Effector CD4-positive, alpha-beta T cell (primary cell): ENCODE results near the gene DDR1.

Experiments
- DNase-seq: peaks from one replicate; pipeline ENCODE4 v3.0.0-alpha.2; 2020

Gene DDR1

DNA sequence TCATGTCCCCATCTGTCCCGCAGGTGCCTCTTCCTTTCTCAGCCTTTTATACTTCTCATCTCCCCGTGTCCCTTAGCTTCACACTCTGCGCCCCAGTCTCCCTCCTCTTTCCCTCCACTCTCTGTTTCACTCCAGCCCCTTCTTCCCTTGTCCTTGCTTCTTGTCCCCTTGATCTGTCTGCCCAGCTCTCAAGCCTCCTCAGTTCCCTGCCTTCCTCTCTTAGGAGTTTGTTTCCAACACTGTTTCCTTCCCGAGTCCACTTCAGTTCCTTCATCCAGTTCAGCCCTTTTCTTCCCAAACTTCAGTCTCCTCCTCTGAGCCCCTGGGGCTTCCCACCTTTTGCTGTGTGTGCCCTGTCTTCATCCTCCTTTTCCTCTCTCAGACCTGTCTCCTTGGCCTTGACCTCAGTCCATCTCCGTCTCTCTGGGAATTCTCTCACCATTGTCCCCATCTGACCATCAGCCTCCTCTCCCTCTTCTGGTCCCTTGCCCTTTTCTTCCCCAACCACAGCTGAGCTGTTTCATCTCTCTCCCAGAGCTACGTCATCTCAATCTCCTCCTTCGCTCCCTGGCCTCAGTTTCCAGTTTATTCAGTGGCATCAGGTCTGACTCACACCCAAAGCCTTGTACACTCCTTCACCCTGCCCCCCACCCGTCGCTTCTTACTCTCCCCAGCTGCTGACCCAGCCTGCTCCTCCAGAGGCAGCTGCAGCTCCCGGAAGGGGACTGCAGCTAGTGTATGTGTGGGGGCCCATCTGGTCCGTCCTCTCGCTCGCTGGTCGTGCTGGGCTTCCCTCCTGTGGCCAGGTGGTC lies 2.7 kb upstream of the DDR1 start:
- no peak for DNase-seq

DNA sequence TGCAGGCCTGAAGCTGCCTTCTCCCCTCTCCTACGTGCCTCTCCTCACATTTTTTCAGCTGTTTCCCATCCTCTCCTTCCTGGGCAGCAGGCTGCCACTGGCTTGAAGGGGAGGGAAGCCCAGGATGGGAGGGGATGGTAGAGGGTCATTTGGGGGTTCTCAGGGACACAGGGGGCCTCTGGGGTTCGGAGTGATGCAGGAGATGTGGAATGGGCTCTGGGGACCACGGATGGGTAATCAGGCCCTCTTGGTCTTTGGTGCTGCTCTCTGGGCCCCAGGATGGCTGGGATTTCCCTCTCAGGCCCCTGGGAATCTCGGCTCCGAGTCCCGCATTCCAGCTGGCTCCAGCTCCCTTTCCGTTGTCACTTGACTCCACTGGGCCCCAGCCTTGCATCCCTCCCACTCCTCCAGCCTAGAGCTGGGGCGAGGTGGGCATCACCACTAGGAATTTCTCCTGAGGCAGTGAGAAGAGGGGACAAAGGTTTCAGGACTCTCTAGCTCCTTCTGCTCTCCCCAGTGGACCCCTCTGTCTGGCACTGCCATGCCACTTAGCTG lies 2.0 kb upstream of the DDR1 start:
- DNase-seq = no peak

DNA sequence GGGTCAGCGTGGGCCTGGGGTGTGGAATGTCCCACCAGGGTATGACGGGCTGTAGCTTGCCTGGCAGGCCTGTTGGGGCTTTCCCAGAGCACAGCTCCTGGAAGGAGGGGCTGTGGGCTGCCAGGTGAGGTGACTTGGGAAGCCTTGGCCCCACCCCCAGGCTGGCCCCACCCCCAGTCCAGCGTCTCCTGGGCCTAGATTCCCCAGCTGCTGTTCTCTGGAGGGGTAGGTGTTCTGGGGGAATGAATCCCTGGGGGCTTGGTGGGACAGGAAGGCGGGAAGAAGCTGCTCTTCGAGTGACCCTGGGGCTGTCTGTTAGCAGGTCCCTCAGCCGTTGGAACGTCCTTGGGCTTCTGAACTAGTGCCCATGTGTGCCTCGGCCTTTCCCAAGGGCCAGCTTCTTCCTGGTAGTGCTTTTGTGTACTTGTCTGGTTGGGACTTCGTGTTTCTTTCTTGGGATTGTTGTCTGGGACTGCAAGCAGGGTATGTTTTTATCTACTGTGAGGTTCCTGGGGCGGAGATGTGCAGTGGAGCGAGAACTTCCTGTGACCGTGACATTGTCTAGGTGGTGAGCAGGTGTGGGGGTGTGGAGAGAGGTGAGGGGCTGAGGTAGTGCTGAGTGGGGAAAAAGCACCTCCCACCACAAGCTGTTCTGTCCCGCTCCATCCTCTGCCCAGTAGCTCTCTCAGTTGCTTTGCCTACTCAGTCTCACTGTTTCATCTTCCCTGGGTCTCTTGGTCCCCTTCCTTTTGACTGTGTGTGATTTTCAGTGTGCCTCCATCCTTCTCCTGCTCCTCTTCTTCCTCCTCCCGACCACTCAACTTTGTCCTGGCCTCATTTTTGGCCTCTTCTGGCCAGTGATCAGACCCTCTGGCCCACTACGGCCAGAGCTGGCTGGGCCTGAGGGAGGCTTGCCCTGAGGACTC lies 1.3 kb upstream of the DDR1 start:
- no peak for DNase-seq

DNA sequence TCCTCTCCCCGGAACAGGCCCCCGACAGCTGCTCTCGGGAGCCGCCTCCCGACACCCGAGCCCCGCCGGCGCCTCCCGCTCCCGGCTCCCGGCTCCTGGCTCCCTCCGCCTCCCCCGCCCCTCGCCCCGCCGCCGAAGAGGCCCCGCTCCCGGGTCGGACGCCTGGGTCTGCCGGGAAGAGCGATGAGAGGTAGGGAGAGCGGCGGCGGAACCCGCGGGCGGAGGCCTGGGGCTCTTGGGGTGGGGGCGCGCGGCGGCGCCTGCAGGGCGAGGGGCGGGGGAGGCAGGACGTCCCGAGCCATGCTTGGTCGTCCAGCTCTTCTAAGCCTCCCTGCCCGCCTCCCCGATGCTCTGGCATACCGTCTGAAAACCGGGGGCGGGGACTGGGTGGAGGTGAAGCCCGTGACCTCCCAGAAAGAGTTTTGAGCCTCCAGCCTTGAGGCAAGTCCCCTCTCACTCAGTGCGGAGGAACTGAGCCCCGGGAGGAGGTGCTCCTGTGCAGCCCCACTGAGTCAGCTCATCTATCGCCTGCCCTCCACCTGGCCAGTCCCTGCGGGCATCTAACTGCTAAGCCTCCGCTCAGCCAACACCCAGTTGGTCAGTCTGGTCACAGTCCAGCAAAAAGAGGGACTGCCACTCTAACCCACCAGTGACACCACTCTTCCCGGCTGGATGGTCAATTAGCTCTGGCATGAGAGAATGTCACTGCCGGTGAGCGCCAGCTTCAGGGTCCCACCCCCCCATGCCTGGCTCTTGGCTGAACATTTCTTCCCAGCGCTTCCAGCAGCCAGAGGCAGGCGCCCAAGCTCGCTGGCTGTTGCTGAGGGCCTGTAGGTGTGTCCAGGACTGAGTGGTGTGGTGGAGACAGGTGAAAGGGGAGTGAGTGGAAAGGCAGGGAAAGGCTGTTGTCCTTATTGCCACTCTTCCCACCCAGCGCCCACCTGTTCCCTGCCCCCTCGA lies 482 bp downstream of the DDR1 start:
- no peak for DNase-seq

DNA sequence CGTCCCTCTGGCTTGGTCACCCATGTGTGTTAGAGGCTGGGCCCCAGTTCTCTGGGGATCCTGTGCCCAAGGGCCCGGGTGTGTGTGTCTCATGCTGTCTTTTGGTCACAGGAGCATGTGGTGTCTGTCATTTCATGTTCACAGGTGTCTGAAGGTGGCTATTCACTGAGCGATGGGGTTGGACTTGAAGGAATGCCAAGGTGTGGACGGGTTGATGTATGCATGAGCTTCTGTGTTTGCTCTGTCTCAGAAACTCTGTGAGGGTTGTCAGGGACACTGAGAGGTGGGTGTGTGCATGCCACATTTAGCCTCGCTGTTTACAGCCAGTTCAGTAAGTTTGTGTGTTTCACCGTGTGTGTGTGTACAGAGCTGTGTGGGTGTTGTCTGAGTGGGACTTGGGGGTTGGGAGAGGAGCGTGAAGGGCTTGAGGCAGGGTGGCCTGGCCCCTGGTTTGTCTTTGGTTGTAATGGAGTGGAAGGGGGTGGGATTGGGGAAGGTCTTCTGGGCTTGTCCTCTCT lies 1.2 kb downstream of the DDR1 start:
- no peak for DNase-seq

DNA sequence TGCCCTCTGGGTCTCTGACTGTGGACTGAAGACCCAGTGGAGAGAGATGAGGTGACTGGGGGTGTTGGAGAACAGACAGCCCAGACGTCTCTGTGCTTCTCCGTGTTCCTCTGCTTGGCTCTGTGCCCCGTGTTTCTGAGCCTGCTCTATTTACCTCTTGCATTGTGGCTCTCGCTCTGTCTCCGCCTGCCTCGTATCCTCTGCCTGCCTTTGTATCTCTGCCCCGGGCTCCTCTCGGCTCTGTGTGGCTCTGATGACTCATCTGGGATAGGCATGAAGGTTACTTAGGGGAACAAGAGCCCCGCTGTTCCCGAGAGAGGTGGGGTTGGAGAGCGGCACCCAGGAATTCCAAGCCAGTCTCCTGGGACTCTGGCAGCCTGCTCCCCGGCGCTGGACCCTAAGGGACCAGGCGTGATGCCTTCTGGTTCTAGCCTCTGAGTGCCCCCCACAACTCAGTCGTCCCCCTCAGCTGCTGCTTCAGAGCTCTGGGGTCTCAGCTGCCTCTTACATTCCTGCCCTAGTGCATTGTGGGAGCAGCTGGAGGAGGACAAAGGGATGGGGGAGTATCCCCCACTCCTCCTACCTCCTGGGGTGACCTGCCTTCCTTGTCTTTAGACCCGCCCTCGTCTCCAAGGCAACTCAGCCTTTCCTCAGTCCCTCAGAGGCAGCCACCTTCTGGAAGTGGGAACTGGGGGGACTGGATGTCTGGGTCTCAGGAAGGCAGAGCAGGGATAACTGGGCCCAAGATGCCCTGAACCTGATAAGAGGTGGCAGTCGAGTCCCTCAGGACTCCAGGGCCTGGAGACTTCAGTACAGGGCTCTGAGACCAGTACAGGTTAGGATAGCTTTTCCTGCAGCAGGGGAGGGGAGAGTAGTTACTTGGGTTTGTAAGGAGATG lies 1.9 kb downstream of the DDR1 start:
- DNase-seq = no peak

- DNase-seq = no peak
Measured at GRCh38 chr6:30886897-30887255, 2.6 kb downstream of the DDR1 start.

- no peak for DNase-seq
Measured at GRCh38 chr6:30887901-30888815, 3.8 kb downstream of the DDR1 start.

GRCh38 chr6:30888816-30889495 lies 4.6 kb downstream of the DDR1 start:
- no peak for DNase-seq

GRCh38 chr6:30889496-30889885 lies 5.2 kb downstream of the DDR1 start:
- no peak for DNase-seq

GRCh38 chr6:30889921-30890645 lies 5.8 kb downstream of the DDR1 start:
- DNase-seq = no peak

GRCh38 chr6:30890646-30891449 lies 6.5 kb downstream of the DDR1 start:
- DNase-seq = no peak

- no peak for DNase-seq
Measured at GRCh38 chr6:30891450-30891723, 7.1 kb downstream of the DDR1 start.

DNA sequence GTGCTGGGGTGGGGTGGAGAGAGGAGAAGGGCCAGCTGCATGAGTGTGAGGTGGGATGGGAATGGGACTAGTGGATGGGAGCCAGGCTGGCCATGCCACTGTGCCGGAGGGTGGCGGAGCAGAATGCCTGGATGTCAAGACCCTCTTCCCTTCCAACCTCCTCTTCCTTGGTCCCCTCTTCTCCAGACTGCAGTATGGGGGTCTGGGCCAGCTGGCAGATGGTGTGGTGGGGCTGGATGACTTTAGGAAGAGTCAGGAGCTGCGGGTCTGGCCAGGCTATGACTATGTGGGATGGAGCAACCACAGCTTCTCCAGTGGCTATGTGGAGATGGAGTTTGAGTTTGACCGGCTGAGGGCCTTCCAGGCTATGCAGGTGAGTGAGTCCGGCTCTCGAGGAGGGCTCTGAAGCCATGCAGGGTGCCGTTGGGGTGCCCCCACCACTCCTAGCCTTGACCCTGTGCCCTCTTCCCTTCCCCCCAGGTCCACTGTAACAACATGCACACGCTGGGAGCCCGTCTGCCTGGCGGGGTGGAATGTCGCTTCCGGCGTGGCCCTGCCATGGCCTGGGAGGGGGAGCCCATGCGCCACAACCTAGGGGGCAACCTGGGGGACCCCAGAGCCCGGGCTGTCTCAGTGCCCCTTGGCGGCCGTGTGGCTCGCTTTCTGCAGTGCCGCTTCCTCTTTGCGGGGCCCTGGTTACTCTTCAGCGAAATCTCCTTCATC lies 7.7 kb downstream of the DDR1 start:
- no peak for DNase-seq

GRCh38 chr6:30893001-30893591 lies 8.8 kb downstream of the DDR1 start:
- DNase-seq = no peak

DNA sequence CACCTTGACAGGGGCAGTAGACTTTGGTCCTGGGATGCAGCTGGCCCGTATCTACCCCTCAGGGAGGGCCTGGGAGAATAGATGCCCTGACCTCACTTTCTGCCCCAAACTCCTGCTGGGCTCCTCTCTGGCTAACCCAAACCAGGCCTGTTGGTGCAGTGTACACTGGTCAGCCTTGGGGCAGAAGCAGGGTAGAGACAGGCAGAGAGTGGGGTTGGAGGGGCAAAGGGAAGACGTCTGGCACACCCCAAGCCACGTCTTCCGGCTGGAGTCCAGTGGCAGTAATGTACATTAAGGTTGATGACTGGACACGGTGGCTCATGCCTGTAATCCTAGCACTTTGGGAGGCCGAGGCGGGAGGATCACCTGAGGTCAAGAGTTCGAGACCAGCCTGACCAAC lies 9.3 kb downstream of the DDR1 start:
- no peak for DNase-seq

- DNase-seq = no peak
Measured at GRCh38 chr6:30894381-30894780, 10.1 kb downstream of the DDR1 start.
